NOMO-1 treated with dmso at 0.1 percent for 144 hours (cell line): ENCODE results near the gene NAPSA.
A peak's percentile ranks its signal among the peaks of the same experiment; 100 is the strongest.
"Not testable (repeated sequence)": the region's sequence is repeated elsewhere in the genome, so short reads cannot be mapped to it uniquely, and the experiment has no call there.

Source experiments
- DNase-seq: peaks from one replicate; lab custom pipeline; 2025; ENCODE audit not compliant: unreplicated experiment; lab: John Stamatoyannopoulos, UW

NAPSA gene

GRCh38 chr19:50331994-50332243 lies 33.5 kb downstream of the NAPSA start:
- DNase-seq, result no peak

GRCh38 chr19:50331221-50331993 lies 34.0 kb downstream of the NAPSA start:
- DNase-seq, result no peak

DNA sequence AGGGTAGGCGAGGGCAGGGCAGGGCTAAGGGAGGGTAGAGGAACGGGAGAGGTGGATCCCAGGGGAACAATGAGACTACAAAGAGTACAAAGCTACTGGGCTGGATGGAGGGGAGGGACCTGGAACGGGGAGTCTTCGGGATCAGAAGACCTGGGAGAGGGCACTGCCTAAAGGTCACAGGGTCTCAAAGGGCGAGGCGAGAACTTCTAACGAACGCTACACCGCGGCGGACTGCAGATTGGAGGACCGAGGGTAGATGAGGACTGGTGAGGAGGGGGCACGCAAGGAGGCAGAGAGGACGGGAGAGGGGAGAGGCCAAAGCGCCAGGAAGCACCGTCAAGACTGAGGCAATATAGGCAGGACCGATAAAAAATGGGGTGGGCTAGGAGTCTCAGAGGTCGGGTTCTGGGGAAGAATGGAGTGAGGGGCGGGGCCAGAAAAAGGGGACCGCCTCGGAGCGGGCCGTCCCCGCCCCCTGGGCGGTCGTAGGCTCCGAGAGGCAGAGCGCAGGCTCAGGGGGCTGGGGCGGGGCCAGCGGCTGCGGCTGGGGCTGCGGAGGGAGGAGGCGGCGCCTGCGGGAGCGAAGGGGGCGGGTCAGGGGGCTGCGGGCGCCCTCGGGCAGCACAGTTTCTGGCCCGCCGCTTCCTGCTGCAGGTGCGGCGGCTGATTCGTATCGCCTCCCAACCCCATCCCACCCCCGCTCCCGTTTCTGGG lies 34.9 kb downstream of the NAPSA start:
- peak; percentile 79 for DNase-seq

DNA sequence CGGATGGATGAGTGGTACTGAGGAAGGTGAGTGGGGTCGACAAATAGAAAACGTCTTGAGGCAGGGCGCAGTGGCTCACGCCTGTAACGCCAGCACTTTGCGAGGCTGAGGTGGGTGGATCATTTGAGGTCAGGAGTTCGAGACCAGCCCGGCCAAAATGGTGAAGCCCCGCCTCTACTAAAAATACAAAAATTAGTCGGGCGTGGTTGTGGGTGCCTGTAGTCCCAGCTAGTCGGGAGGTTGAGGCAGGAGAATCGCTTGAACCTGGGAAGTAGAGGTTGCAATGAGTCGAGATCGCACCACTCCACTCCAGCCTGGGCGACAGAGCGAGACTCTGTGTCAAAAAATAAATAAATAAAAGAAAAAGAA lies 35.5 kb downstream of the NAPSA start:
- DNase-seq, result not testable (repeated sequence)

DNA sequence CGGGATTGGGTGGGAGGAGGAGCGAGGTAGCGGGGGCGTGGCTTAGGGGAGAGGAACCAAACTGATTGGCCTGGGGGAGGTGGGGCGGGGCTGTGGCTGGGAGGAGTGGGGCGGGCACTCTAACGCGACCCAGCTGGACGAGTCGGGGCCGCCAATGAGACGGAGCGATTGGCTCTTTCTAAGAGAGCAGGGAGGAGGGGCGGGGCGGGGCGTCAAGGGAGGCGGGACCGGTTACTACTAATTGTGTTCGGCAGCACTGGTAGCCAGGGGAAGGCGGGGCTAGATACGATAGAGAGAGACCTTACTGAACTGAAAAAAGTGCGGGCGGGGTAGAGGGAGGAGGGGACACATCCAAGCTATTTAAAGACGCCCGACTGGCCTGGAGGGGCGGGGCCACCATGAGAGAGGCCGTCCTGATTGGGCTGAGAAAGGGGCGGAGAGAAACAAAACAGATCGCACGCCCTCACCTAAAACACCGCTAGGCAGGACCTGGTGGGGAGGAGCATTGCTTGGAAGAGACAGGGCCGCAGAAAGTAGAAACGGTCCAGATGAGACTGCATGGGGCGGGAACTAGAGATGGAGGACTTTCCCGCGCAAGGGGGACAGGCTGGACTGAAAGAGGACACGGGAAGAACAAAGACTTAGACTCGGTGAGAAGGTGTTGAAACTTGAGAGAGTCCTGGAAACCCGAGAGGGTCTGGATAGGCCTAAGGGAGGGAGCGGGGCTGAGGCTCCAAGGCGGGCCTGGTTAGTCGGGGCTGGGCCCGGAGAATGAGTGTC lies 36.1 kb downstream of the NAPSA start, which contains the start of gene KCNC3:
TSS of gene KCNC3 (minus strand) at position 232 of the 780 bp plus-strand sequence. CDS start 295 bp downstream, outside the sequence.
- DNase-seq, result peak; percentile 99

DNA sequence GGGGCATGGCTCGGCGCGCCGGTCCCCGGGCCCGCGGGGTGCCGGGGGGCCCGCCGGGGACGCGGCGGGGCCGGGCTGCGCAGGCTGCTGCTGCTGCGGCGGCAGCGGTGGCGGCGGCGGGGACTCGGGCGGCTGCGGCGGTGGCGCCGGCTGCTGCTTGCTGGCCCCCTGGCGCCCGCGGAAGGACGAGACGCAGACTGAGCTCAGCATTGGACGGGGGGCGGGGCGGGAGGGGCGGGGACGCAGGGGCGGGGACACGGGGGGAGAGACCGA lies 36.6 kb downstream of the NAPSA start:
- DNase-seq, result no peak

DNA sequence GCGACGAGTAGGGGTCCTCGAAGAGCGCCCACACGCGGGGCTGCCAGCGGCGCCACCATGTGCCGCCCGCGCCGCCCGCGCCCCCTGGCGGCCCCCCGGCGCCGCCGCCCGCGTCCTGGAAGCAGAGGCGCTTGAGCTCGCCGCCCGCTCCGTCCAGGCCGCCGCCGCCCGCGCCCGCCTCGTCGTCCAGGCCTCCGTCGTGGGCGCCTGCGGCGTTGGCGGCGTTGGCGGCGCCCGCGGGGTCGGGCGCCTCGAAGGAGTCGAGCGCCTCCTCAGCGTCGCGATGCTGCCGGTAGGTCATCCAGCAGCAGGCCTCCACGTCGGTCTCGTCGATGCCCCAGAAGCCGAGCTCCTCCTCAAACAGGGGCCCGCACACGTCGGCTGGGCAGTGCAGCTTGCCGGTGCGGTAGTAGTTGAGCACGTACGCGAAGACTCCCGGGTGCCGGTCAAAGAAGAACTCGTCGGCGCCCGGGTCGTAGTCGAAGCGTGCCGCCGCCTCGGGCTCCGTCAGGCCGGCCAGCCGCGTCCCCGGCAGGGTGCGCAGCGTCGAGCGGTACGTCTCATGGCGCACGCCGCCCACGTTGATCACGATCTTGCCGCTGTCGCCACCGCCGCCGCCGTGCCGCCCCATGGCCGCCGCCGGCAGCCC lies 37.1 kb downstream of the NAPSA start:
- no peak for DNase-seq

DNA sequence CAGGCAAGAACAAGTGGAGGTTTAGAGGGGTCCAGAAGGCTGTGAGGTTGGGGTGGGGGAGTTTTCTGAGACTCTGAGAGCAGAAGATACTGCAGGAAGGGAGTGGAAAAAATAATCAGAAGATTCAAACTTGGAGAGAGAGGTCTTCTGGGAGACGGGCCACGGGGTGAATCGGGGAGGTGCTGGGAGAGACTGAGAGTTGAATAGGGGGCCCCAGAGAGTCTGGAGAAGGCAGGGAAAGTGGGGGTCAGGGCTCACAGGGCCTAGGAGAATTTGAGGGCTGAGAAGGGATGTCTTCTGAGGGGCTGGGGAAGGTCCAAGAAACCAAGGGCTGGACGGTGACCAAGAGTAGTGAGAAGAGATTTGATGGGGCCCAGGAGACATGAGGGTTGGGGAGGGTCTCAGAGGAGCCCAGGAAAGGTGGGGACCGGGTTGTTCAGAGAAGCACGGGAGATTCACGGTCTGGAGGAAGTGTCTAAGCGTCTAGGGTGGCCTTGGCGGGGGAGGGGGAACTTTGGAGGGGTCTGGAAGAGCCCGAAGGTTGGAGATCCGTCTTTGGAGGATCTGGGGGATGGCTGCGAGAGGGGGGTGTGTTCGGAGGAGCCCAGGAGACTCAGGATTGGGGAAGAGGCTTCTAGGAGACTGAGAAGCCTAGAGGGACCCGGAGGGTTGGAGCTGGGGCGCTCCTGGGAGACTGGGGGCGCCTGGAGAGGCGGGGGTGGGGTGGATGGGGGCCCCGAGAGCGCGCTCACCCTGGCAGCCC lies 37.8 kb downstream of the NAPSA start:
- DNase-seq, result no peak

DNA sequence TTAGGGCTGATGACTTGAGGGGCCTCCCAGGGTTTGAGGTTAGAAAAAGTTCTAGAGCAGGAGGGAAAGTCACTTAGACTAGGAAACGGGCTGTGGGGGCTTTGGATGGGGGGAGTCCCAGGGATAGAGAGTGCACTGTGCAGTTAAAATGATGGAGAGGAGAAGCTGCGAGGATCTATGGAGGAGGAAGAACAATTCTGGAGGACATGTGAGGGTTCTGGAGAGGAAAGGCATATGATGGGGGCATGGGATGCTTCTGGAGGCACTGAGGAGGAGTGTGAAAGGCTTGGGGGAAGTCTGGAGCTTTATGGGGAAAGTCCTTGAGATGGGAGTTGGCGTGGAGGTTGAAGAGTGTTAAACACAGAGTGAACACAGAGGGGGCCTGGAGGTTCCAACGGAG lies 38.4 kb downstream of the NAPSA start:
- DNase-seq, result no peak

DNA sequence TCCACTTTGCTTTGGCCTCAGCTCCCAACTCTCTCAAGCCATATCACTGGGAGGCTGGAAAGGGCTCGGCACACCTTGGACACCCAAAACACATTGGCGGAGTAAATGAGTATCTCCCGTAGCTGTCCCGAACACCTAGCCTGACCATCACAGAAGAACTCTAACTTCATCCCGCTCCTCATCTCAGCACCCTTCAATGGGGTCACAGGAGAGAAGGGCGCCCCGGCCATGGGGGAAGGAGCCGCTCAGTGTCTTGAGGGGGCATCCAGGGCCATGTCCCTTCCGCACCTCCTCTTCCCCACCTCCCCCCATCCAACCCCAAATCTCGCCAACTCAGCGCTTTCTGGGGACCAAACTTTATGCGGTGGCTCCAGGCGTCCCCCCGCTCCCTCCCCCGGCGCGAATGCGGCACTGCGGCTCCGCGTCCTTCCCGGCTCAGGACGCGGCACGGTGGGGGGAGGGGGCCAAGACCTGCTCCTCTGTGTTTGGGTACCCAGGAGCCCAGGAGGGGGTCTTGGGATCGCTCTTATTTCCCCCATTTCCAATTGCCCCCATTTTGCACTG lies 39.3 kb downstream of the NAPSA start:
- DNase-seq, result no peak

DNA sequence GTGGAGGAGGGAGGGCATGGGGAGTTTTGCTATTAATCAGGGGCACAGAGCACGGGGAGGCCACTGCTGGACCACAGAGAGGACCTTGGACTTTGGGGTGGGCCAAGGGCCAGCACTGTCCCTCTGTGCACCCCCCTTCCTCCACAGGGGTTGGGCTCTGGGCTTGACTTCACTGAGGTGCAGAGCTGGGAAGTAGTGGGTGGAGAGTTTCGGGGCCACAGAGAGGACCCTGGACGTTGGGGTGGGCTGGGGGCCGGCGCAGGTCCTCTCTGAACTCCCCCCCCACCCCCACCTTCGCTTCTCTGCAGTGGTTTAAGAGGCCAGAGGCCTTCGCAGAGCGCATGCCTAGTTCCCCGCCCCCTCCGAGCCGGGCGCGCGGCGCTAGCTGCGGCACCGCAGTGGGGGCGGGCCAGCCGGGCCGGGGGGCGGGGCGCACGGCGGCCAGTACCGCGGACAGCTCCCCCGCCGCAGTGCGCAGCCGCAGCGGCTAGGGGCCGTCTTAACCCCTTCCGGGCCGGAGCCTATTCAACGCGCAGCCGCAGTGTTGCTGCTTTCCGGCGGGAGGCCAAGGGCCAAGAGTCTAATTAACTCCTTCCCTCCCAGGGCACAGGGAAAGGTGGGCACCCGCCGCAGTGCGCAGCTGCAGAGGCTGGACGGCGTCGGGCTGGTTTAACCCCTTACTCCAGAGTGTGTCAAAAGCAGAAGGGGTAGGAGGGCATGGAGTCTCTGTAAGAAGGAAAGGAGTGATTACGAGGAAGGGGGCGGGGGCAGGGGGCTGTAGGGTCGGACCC lies 39.9 kb downstream of the NAPSA start:
- peak; percentile 59 for DNase-seq

DNA sequence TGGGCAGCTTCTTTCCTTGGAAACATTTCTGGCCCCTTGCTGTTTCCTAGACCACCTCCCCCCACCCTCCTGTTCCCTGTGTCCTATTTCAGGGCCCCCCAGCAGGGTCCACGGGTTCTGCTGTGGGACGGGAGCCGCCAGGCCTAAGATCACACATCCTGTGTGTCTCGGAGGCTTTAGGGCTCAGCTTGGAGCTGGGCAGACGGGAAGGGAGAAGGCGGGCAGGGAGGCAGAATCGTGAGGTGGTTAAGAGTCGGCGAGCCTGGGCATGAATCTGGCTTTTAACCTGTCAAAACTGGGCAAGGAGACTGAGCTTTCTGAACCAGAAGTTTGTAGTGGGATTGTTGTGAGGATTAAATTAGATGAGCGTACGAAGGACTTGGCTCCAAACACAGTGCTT lies 41.1 kb downstream of the NAPSA start:
- DNase-seq, result no peak

GRCh38 chr19:50323782-50324133 lies 41.7 kb downstream of the NAPSA start:
- DNase-seq, result no peak

DNA sequence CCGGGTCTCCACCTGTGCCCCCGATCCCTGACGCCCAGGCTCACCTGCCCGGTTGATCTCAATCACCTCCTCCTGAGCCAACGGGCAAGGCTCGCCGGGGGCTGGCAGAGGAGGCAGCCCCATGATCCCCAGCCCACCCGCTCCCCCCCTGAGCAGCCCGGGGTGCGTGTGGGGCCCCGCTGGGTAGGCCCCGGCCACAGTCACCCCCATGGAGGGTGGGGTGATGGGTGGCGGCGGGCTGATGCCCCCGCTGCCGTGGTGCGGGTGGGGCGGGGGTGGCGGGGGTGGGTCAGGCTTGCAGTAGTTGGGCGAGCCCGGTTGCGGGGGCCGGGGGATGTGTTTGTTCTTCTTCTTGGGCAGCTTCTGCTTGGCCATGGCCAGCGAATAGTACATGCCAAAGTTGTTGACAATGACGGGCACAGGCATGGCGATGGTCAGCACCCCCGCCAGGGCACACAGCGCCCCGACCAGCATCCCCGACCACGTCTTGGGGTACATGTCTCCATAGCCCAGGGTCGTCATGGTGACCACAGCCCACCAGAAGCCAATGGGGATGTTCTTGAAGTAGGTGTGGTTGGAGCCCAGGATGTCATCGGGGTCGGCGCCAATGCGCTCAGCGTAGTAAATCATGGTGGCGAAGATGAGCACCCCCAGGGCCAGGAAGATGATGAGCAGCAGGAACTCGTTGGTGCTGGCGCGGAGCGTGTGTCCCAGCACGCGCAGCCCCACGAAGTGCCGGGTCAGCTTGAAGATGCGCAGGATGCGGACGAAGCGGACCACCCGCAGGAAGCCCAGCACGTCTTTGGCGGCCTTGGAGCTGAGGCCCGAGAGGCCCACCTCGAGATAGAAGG lies 42.3 kb downstream of the NAPSA start:
- DNase-seq, result no peak

GRCh38 chr19:50322234-50322633 lies 43.2 kb downstream of the NAPSA start:
- no peak for DNase-seq

DNA sequence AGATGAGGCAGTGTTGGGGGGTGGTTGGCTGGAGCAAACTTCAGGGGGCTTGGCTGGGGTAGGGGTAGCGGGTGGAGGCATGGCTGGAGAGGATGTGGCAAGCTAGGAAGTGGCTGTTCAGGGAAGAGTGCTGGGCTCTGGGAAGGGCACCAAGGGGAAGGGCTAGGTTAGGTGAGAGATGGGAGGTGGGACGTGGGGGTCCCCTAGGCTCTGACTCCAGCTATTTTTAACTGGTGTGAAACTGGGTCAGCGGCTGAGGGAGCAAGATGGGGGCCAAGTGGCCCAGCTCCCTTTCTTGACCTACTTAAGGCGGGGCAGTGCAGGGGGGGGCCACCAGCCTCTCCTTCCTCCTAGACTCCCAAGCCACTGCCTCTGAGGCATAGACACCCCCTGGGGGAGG lies 43.6 kb downstream of the NAPSA start:
- no peak for DNase-seq

DNA sequence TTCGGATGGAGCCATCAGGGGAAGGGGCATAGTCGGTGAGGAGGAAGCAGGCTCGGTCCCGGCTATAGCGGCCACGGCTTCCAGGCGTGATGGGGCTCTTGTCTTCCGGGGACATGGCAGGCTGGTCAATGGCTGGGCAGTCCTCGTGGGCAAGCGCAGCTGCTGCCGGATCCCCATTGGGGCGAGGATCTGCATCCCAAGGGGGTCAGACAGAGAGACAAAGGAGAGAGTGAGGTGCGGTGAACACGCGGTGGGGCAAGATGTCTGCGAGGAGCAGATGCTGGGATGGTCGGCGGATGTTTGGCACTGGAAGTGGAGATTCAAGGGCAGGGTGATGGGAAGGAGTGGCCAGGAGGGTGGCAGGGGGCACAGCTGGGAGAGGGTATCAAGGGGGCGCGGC lies 44.8 kb downstream of the NAPSA start:
- no peak for DNase-seq

DNA sequence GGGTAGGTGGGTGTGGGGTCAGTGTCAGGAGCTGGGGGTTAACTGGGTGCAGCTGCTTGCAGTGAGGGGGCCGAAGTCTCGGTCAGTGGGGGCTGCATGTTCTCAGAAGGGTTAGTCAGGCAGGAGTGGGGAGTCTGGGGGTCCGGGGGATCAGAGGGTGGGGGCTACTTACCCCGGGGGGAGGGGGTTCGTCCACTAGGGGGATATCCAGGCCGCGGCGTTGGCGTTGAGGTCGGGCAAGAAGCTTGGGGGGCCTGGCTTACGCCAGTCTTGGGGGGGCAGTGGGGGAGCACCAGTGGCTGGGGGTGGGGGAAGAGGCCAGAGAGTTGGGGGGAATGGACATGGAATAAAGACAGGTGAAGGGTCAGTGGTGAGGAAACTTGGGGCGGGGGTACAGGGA lies 45.4 kb downstream of the NAPSA start:
- no peak for DNase-seq

DNA sequence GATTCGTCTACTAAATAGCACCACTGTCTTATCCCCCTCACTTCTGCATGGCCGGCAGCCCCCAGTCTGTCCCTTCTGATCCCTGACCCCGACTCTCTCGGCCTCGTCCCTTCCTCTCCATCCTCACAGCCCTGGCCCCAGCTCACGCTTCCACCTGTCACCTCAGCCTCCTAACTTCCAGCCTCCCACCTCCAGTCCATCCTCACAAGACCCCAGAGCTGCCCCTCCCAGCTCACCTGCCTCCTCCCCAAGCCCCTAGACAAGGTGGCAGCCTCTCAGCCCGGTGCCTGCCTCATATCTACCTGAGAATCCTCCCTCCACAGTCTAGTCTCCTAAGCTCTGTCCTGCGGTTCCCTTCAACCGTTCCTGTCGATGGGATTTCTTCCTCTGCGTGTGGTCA lies 46.3 kb downstream of the NAPSA start:
- DNase-seq, result no peak
